Measurements from ENCODE around the gene L3HYPDH. TPM values are rescaled to one million over a fixed set of nuclear protein-coding genes. Genes with fewer than 3 reads are reported as not detected.
"Not testable (repeated sequence)": the region's sequence is repeated elsewhere in the genome, so short reads cannot be mapped to it uniquely, and the experiment has no call there.

Gene L3HYPDH
- total RNA-seq, 6 experiments from 2014 or later: 10.3 to 48.5 (median 23.4) TPM

DNA sequence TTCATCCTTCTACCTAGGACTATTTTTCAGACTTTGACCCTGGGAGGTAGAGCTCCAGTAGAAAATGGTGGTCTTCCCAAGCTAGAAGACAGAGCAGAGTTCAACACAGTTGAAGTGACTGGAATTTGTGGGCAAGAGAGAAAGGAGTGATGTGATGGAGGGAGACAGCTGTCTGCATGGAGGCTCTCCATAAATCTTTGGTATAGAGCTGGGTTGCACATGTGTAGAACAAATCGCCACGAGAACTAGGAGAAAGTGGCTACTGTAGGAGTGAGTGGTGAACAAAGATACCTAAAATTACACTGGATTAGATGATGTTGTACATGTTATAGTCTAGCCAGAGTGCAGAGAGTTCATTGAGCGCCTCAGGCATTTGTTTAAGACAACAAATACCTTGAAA is 33.5 kb downstream of the L3HYPDH start:
- no peaks in the 10 kb centered on the region for H3K9me3 ChIP-seq
- TF ChIP-seq POLR2A (IDR thresholded peaks at IDR 0.05): no peak
- TF ChIP-seq, protein P1, sequence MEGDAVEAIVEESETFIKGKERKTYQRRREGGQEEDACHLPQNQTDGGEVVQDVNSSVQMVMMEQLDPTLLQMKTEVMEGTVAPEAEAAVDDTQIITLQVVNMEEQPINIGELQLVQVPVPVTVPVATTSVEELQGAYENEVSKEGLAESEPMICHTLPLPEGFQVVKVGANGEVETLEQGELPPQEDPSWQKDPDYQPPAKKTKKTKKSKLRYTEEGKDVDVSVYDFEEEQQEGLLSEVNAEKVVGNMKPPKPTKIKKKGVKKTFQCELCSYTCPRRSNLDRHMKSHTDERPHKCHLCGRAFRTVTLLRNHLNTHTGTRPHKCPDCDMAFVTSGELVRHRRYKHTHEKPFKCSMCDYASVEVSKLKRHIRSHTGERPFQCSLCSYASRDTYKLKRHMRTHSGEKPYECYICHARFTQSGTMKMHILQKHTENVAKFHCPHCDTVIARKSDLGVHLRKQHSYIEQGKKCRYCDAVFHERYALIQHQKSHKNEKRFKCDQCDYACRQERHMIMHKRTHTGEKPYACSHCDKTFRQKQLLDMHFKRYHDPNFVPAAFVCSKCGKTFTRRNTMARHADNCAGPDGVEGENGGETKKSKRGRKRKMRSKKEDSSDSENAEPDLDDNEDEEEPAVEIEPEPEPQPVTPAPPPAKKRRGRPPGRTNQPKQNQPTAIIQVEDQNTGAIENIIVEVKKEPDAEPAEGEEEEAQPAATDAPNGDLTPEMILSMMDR (IDR thresholded peaks at IDR 0.05): no peak
- intact Hi-C loops (cut with DNase I): no loop called here
- WGBS (ENCODE audit: insufficient coverage, low coverage, low lambda C conversion rate, missing lambda C conversion rate): 100% methylated on average over 3 of the region's 3 CpGs
- H3K27me3 ChIP-seq: no peaks in the 10 kb centered on the region
- H3K36me3 ChIP-seq: no peaks in the 10 kb centered on the region
- DNase-seq: no peak
- no peak overlapping the region for H3K4me3 ChIP-seq
- no peak for ATAC-seq
- no peaks in the 10 kb centered on the region for H3K4me1 ChIP-seq
- no peak overlapping the region for H3K27ac ChIP-seq

DNA sequence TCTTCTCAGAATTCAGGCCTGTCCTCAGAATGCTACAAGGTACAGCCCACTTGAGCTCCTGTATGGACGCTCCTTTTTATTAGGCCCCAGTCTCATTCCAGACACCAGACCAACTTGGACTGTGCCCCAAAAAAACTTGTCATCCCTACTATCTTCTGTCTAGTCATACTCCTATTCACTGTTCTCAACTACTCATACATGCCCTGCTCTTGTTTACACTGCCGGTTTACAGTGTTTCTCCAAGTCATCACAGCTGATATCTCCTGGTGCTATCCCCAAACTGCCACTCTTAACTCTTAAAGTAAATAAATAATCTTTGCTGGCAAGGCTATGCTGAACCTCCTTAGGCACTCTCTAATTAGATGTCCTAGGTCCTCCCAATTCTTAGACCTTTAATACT is 35.5 kb downstream of the L3HYPDH start:
- not testable (repeated sequence) for H3K27me3 ChIP-seq, H3K4me3 ChIP-seq, H3K9me3 ChIP-seq, H3K27ac ChIP-seq, H3K36me3 ChIP-seq, DNase-seq, ATAC-seq
- peaks cover 0 to 14% (median 0%) of the 10 kb centered on the region in 4 donors for H3K4me1 ChIP-seq
- intact Hi-C loops (cut with DNase I): loop anchor here in 1 of 2 donors (5.0 kb wide), 1 partner anchor 321 kb away; no protein-coding TSS in a partner anchor
- 93% methylated on average over 2 of the region's 2 CpGs for WGBS (ENCODE audit: insufficient coverage, low coverage, low lambda C conversion rate, missing lambda C conversion rate)

DNA sequence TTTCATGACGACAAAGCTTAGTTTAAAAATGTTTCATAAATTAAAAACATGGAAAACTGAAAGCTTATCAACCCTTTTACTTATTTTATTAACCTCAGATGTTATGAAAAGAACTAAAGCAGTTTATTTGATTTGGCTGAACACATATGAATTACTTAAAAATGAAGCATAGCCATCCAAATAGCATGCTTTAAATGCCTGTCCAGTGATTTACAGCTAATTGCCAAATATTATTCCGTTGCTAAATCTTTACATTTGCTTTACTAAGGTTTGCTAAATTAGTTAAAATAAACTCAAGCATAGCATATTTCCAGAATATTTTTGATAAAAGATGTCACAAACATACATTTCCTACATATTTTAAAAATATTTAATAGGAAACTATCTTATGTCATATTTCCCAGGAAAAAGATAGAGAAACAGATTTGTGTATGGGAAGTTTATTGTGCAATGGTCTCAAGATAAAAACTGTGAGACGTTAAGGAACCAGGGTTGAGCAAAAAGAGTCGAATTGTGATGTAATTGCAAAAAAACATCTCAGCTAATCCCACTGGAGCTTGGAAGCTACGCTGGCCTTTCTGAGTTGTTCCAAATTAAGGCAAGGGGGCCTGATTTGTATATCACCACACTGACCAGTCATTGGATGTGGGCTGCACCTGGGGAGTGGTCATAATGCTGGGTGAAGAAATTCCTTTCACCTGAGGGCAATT is 44.8 kb downstream of the L3HYPDH start:
- intact Hi-C loops (cut with DNase I): no loop called here
- DNase-seq: no peak
- H3K4me1 ChIP-seq: peaks cover 0 to 15% (median 0%) of the 10 kb centered on the region in 4 donors

DNA sequence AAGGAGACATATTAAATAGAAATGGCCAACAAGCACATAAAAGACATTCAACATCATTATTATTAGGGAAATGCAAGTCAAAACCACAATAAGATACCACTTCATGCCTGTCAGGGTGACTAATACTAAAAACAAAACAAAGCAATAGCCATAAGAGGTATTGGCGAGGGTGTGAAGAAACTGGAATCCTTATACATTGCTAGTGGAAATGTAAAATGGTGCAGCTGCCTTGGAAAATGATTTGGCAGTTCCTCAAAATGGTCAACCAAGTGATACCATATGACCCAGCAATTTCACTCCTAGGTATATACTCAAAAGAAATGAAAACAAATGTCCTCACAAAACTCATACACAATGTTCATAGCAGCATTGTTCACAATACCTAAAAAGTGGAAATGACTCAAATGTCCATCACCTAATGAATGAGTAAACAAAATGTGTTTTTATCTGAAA is 46.0 kb downstream of the L3HYPDH start:
- 89% methylated on average over 1 of the region's 1 CpG for WGBS (ENCODE audit: insufficient coverage, low coverage, low lambda C conversion rate, missing lambda C conversion rate)
- ATAC-seq (no peak), DNase-seq (no peak)
- H3K4me3 ChIP-seq: no peak overlapping the region
- no peak overlapping the region for H3K27ac ChIP-seq
- no peaks in the 10 kb centered on the region for H3K36me3 ChIP-seq
- TF ChIP-seq POLR2A (IDR thresholded peaks at IDR 0.05): no peak
- TF ChIP-seq, protein P1 (IDR thresholded peaks at IDR 0.05): no peak
- intact Hi-C loops (cut with DNase I): no loop called here
- H3K27me3 ChIP-seq: no peaks in the 10 kb centered on the region
- peaks cover 0 to 7% (median 0%) of the 10 kb centered on the region in 4 donors for H3K4me1 ChIP-seq
- H3K9me3 ChIP-seq: no peaks in the 10 kb centered on the region

More for the DNA sequence above, 44.8 kb downstream of the L3HYPDH start:
- H3K4me3 ChIP-seq: no peak overlapping the region
- 63% methylated on average over 5 of the region's 5 CpGs for WGBS (ENCODE audit: insufficient coverage, low coverage, low lambda C conversion rate, missing lambda C conversion rate)
- no peaks in the 10 kb centered on the region for H3K9me3 ChIP-seq
- H3K27ac ChIP-seq: no peak overlapping the region
- no peaks in the 10 kb centered on the region for H3K27me3 ChIP-seq
- TF ChIP-seq POLR2A (IDR thresholded peaks at IDR 0.05): no peak
- TF ChIP-seq, protein P1 (IDR thresholded peaks at IDR 0.05): no peak
- no peaks in the 10 kb centered on the region for H3K36me3 ChIP-seq
- no peak for ATAC-seq

DNA sequence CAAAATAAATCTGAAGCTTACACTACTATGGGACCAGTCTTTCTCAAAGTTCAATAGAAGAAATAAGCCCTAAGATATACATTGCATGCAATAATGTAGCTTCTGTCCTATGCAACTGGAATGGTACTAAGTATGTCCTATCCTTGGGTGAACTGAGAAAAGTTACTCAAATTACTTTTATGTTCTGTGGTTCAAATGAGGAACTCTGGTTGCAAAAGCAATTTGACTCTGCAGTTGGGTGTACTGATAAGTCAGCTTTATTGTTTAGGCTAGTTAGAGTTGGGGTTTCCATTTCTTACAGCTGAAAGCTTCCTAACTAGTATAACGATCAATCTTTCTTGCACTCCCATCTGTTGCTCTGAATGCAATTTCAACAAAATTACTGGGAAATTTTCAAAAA is 48.2 kb downstream of the L3HYPDH start:
- H3K4me3 ChIP-seq: no peak overlapping the region
- no peaks in the 10 kb centered on the region for H3K27me3 ChIP-seq
- no peak for DNase-seq
- WGBS (ENCODE audit: insufficient coverage, low coverage, low lambda C conversion rate, missing lambda C conversion rate): 75% methylated on average over 1 of the region's 1 CpG
- TF ChIP-seq, protein P1 (IDR thresholded peaks at IDR 0.05): no peak
- no peak for TF ChIP-seq POLR2A (IDR thresholded peaks at IDR 0.05)
- no peaks in the 10 kb centered on the region for H3K9me3 ChIP-seq
- H3K4me1 ChIP-seq: peaks cover 0 to 4% (median 0%) of the 10 kb centered on the region in 4 donors
- ATAC-seq: no peak
- no peak overlapping the region for H3K27ac ChIP-seq
- intact Hi-C loops (cut with DNase I): no loop called here
- H3K36me3 ChIP-seq: no peaks in the 10 kb centered on the region
